Fibroblast of villous mesenchyme (primary cell): ENCODE measurements around the gene MYO10. TPM values are rescaled to one million over a fixed set of nuclear protein-coding genes. Genes with fewer than 3 reads are reported as not detected.
A peak's percentile ranks its signal among the peaks of the same experiment; 100 is the strongest.

ENCODE experiments used
- DNase-seq: peaks from one replicate; pipeline ENCODE4 v3.0.0-alpha.2; 2010; ENCODE audit warnings: low read depth
- H3K4me3 ChIP-seq: 2 replicates; pipeline ENCODE4 v1.5.1; 2011; ENCODE audit warnings: low read depth, mild to moderate bottlenecking, low read length
- CTCF ChIP-seq: IDR thresholded peaks from 2 replicates; pipeline ENCODE4 v1.5.1; 2012; ENCODE audit warnings: low read depth, mild to moderate bottlenecking, low read length; ENCODE audit not compliant: insufficient read depth
- total RNA-seq: library from RNA; depleted of rRNA; stranded (reverse); fragments of >200 nt; gene quantifications from 2 replicates; pipeline ENCODE4 v1.2.3, GENCODE V29; 2012

The MYO10 gene
- total RNA-seq, 1 donor, result 36.7 TPM

GRCh38 chr5:16807547-16807864 lies 128.6 kb downstream of the MYO10 start:
- DNase-seq, result no peak
- TF ChIP-seq CTCF, result no peak
- no peak overlapping the region for H3K4me3 ChIP-seq

- no peak for DNase-seq
- no peak overlapping the region for H3K4me3 ChIP-seq
- no peak for TF ChIP-seq CTCF
Measured at GRCh38 chr5:16806711-16807546, 129.2 kb downstream of the MYO10 start.

- H3K4me3 ChIP-seq, result no peak overlapping the region
- TF ChIP-seq CTCF, result peak; percentile 27
- DNase-seq, result peak; percentile 55
Measured at GRCh38 chr5:16805486-16805885, 130.6 kb downstream of the MYO10 start.

- H3K4me3 ChIP-seq, result no peak overlapping the region
- no peak for TF ChIP-seq CTCF
- DNase-seq, result no peak
Measured at GRCh38 chr5:16803831-16804230, 132.3 kb downstream of the MYO10 start.

- no peak for DNase-seq
- H3K4me3 ChIP-seq, result no peak overlapping the region
- no peak for TF ChIP-seq CTCF
Measured at GRCh38 chr5:16800477-16800876, 135.6 kb downstream of the MYO10 start.

- TF ChIP-seq CTCF, result no peak
- DNase-seq, result no peak
- H3K4me3 ChIP-seq, result no peak overlapping the region
Measured at GRCh38 chr5:16799796-16800195, 136.3 kb downstream of the MYO10 start.

GRCh38 chr5:16797951-16798350 lies 138.1 kb downstream of the MYO10 start:
- H3K4me3 ChIP-seq, result no peak overlapping the region
- no peak for TF ChIP-seq CTCF
- no peak for DNase-seq
